GM21737 (cell line): Measurements from ENCODE around the gene PTH2.
"Not testable (repeated sequence)": the region's sequence is repeated elsewhere in the genome, so short reads cannot be mapped to it uniquely, and the experiment has no call there.

Experiments
- ATAC-seq: cut with Tn5 transposase; IDR thresholded peaks from one replicate; pipeline ENCODE4 v1.9.1; 2021; ENCODE audit warnings: mild to moderate bottlenecking, moderate library complexity; ENCODE audit not compliant: unreplicated experiment

Gene PTH2

GRCh38 chr19:49448432-49448786, 25.2 kb upstream of the PTH2 start:
- no peak for ATAC-seq

GRCh38 chr19:49447485-49448431, 24.5 kb upstream of the PTH2 start:
- no peak for ATAC-seq

DNA sequence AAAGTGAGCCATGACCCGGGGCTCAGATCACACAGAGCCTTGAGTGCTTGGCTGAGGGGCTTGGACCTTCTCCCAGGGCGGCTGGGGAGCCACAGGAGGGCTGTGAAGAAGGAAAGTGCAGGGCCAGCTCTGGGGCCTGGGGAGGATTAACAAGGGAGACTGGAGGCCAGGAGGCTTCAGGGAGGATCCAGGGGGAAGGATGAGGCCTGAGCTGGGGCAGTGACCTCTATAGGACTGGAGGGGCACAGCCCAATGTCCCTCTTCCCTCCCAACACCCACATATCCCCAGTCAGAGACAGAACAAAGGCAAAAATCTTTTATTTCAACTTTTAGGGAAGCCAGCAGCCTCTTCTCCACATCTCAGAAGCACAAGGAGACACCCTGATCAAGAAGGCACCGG, 22.8 kb upstream of the PTH2 start:
- ATAC-seq: no peak

GRCh38 chr19:49444100-49444700, 21.0 kb upstream of the PTH2 start:
- not testable (repeated sequence) for ATAC-seq

GRCh38 chr19:49443366-49444099, 20.3 kb upstream of the PTH2 start:
- peak; percentile 61 for ATAC-seq

DNA sequence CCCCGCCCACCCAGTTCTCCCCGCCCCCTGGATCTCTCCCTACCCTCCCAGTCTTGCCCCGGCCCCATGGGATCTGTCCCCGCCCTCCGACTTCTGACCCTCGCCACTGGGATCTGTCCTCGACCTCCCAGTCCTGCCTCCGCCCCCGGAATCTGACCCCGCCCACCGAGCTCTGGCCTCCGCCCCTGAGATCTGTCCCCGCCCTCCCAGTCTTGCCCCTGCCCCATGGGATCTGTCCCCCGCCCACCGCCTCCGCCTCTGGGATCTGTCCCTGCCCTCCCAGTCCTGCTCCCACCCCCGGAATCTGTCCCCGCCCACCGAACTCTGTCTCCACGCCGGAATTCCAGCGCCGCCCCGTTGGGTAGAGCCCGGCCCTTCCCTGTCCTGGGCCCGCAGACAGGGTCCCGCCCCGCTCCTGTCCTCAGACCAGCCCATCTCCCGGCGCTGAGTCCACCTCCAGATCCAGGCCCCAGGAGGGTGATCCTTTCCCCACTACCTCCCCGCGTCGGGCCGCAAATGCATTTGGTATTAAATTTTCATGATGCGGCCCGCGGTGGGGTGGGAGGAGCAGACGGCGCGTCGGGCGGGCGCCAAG, 19.6 kb upstream of the PTH2 start:
- peak; percentile 12 for ATAC-seq

DNA sequence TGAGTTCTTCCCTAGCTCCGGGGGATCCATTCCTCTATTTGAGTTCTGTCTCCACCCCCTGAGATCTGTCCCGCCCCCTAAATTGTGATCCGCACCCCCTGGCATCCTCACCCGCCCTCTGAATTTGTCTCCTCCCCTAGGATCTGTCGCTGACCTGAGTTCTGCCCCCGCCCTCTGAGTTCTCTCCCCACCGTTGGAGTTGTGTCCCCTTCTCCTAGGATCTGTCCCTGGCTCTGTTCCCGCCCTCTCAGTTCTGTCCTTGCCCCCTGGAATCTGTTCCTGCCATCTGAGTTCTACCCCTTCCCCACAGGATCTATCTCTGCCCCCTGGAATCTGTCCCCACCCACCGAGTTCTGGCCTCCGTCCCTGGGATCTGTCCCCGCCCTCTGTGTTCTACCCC, 19.1 kb upstream of the PTH2 start:
- ATAC-seq: no peak

DNA sequence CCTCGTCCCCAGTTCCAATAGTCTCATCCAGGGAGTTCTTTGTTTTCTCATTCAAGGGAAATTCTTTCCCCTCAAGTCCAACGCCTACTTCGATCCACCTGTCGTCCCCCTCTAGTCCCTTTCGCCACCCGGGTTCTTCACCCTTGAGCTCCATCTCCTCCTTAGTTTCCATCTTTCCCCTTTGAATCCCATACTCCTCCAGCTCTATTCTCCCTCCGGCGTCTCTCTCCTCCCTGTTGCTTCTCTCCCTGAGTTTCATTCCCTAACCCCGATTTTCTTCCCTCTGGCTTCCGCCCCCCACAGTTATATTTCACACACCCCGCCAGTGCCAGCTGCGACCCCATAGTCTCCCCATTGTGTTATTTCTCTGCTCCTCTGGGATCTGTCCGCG, 18.7 kb upstream of the PTH2 start:
- no peak for ATAC-seq

- ATAC-seq: no peak
Measured at GRCh38 chr19:49441210-49441959, 18.1 kb upstream of the PTH2 start, which contains the start of gene SLC17A7. SLC17A7 (minus strand) TSS chr19:49441527; CDS start chr19:49441379, 148 bp downstream.

- no peak for ATAC-seq
Measured at GRCh38 chr19:49440439-49441209, 17.4 kb upstream of the PTH2 start.

GRCh38 chr19:49439836-49440235, 16.6 kb upstream of the PTH2 start:
- no peak for ATAC-seq

- ATAC-seq: no peak
Measured at GRCh38 chr19:49438261-49438660, 15.0 kb upstream of the PTH2 start.

GRCh38 chr19:49437231-49437630, 14.0 kb upstream of the PTH2 start:
- no peak for ATAC-seq

- ATAC-seq: no peak
Measured at GRCh38 chr19:49436381-49437017, 13.3 kb upstream of the PTH2 start.

DNA sequence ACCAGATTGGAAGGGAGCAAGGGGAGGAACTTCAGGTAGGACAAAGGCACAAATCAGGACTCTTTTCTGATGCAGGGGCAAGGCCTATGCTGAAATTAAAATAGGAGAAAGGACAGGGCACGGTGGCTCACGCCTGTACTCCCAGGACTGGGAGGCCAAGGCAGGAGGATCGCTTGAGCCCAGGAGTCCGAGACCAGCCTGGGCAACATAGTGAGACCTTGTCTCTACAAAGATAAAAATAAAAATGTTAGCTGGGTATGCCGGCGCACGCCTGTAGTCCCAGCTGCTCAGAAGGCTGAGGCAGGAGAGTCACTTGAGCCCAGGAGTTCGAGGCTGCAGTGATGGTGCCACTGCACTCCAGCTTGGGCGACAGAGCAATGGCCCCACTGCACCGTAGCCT, 12.4 kb upstream of the PTH2 start:
- no peak for ATAC-seq

GRCh38 chr19:49434907-49435583, 11.8 kb upstream of the PTH2 start:
- no peak for ATAC-seq

- no peak for ATAC-seq
Measured at GRCh38 chr19:49433240-49433901, 10.1 kb upstream of the PTH2 start.
